ENCODE results near the gene PLEKHO1.

The PLEKHO1 gene

DNA sequence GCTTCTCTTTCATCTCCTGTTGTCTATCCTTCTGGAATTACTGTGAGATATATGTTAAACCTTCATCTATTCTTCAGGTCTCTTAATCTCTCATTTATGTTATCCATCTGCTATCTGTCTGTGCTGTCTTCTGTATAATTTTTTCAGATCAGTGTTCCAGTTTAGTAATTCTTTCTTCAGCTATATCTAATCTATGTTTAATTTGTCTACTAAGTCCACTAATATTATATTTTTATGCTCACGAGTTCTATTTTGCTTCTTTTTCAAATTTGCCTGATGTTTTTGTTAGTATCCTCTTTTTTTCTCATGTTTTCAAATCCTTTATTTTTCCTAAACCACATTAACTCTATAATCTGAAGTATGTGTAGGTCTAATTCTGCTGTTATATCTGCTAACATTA is 34.6 kb upstream of the PLEKHO1 start:
- H4K20me1 ChIP-seq (ENCODE audit: control insufficient read depth, insufficient read depth, low read depth, low read length) = no peaks in the 10 kb centered on the region
- H3K9me3 ChIP-seq (ENCODE audit: control insufficient read depth, insufficient read depth, low read length) = peaks cover 6% of the 10 kb centered on the region; the same call in 1 of the 2 replicates
- H3K4me3 ChIP-seq (ENCODE audit: low read length) = no peak overlapping the region
- no peaks in the 10 kb centered on the region for H3K9me2 ChIP-seq (replicated peaks; ENCODE audit: control insufficient read depth, low read length)
- peaks cover 12% of the 10 kb centered on the region for H3K36me3 ChIP-seq (ENCODE audit: control insufficient read depth, low read length)
- TF ChIP-seq, protein P1, sequence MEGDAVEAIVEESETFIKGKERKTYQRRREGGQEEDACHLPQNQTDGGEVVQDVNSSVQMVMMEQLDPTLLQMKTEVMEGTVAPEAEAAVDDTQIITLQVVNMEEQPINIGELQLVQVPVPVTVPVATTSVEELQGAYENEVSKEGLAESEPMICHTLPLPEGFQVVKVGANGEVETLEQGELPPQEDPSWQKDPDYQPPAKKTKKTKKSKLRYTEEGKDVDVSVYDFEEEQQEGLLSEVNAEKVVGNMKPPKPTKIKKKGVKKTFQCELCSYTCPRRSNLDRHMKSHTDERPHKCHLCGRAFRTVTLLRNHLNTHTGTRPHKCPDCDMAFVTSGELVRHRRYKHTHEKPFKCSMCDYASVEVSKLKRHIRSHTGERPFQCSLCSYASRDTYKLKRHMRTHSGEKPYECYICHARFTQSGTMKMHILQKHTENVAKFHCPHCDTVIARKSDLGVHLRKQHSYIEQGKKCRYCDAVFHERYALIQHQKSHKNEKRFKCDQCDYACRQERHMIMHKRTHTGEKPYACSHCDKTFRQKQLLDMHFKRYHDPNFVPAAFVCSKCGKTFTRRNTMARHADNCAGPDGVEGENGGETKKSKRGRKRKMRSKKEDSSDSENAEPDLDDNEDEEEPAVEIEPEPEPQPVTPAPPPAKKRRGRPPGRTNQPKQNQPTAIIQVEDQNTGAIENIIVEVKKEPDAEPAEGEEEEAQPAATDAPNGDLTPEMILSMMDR (IDR thresholded peaks at IDR 0.05; ENCODE audit: low read depth, low read length, poor library complexity, severe bottlenecking) = no peak
- TF ChIP-seq EZH2phosphoT487 (IDR thresholded peaks at IDR 0.05; ENCODE audit: borderline replicate concordance, low read length) = no peak
- H3K4me1 ChIP-seq (ENCODE audit: control insufficient read depth, low read length) = peaks cover 8% of the 10 kb centered on the region
- no peak overlapping the region for H3K4me2 ChIP-seq (ENCODE audit: low read length)
- no peak overlapping the region for H3K27ac ChIP-seq (ENCODE audit: low read depth, low read length)
- no peaks in the 10 kb centered on the region for H3K27me3 ChIP-seq (ENCODE audit: control insufficient read depth, low read length)
- no peaks in the 10 kb centered on the region for H3K79me2 ChIP-seq (ENCODE audit: control insufficient read depth, low read length)
- peaks cover 4% of the 10 kb centered on the region; the same call in 1 of the 2 replicates for H3F3A ChIP-seq (ENCODE audit: control insufficient read depth, insufficient read depth)

DNA sequence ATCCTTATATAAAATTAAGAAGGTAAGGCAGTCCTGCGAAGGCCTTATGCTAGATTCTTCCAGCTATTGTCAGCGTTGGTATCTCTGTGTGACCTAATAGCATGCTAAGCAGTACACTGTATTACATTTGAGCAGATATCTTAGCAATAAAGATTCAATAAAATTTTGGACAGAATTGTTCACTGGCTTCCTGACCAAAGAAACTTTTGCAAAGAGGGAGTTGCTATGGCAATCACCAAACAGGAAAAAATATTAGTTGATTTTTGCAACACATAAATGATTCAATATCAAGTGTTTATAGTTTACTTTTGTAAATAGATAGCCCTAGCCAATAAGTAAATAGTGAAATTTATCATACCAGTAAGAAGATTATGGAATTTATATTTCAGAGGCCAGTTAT is 31.0 kb upstream of the PLEKHO1 start:
- H3K9me2 ChIP-seq (replicated peaks; ENCODE audit: control insufficient read depth, low read length) = no peaks in the 10 kb centered on the region
- 0 out of 2 replicates have a peak, but pooled peaks cover 4% of the 10 kb centered on the region for H3K4me1 ChIP-seq (ENCODE audit: control insufficient read depth, low read length)
- no peaks in the 10 kb centered on the region for H4K20me1 ChIP-seq (ENCODE audit: control insufficient read depth, insufficient read depth, low read depth, low read length)
- no peak overlapping the region for H3K4me3 ChIP-seq (ENCODE audit: low read length)
- H3K79me2 ChIP-seq (ENCODE audit: control insufficient read depth, low read length) = no peaks in the 10 kb centered on the region
- H3F3A ChIP-seq (ENCODE audit: control insufficient read depth, insufficient read depth) = no peaks in the 10 kb centered on the region; the same call in 1 of the 2 replicates
- no peak overlapping the region for H3K4me2 ChIP-seq (ENCODE audit: low read length)
- H3K36me3 ChIP-seq (ENCODE audit: control insufficient read depth, low read length) = 0 out of 2 replicates have a peak, but pooled peaks cover 3% of the 10 kb centered on the region
- peaks cover 6% of the 10 kb centered on the region; the same call in 1 of the 2 replicates for H3K9me3 ChIP-seq (ENCODE audit: control insufficient read depth, insufficient read depth, low read length)
- no peaks in the 10 kb centered on the region for H3K27me3 ChIP-seq (ENCODE audit: control insufficient read depth, low read length)
- TF ChIP-seq EZH2phosphoT487 (IDR thresholded peaks at IDR 0.05; ENCODE audit: borderline replicate concordance, low read length) = no peak
- TF ChIP-seq, protein P1 (IDR thresholded peaks at IDR 0.05; ENCODE audit: low read depth, low read length, poor library complexity, severe bottlenecking) = no peak
- no peak overlapping the region for H3K27ac ChIP-seq (ENCODE audit: low read depth, low read length)

DNA sequence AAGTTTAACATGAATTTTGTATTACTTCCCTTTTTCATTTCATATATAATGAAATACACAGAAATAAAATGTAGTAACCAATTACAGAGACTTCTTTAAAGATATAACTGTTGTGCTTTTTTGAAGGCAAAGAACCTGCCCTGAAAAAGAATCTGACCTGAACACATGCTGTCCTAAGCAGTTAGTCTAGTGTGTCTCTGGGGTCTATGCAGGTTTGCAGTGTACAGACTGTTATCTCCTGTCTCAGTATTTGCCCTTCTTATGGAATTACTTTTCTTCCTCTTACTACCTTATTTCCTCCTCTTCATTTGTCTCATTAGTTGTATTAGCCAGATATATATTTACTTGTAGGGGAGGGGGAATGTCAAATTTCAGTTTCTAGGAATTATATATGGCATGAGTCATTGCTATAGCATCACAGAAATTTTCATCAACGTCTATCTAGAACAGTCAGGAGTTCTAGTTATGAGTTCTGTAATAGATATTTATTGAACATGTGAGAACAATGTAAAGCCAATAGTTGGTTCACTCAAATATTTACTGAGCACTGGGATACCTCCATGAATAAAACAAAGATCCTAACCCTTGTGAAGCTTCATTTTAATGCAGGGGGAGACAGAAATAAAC is 28.4 kb upstream of the PLEKHO1 start:
- Histone ChIP-seq H3K4me2 (ENCODE audit: low read length) (no peak overlapping the region), H3K27ac (ENCODE audit: low read depth, low read length) (no peak overlapping the region), H3K4me3 (ENCODE audit: low read length) (no peak overlapping the region), H3K27me3 (ENCODE audit: control insufficient read depth, low read length) (no peaks in the 10 kb centered on the region), H3K79me2 (ENCODE audit: control insufficient read depth, low read length) (no peaks in the 10 kb centered on the region), H3K9me2 (replicated peaks; ENCODE audit: control insufficient read depth, low read length) (no peaks in the 10 kb centered on the region), H3K9me3 (ENCODE audit: control insufficient read depth, insufficient read depth, low read length) (no peaks in the 10 kb centered on the region), H3K4me1 (ENCODE audit: control insufficient read depth, low read length) (0 out of 2 replicates have a peak, but pooled peaks cover 4% of the 10 kb centered on the region), H3K36me3 (ENCODE audit: control insufficient read depth, low read length) (no peaks in the 10 kb centered on the region), H3F3A (ENCODE audit: control insufficient read depth, insufficient read depth) (no peaks in the 10 kb centered on the region; the same call in 1 of the 2 replicates), H4K20me1 (ENCODE audit: control insufficient read depth, insufficient read depth, low read depth, low read length) (no peaks in the 10 kb centered on the region)
- no peak for TF ChIP-seq EZH2phosphoT487 (IDR thresholded peaks at IDR 0.05; ENCODE audit: borderline replicate concordance, low read length)
- TF ChIP-seq, protein P1 (IDR thresholded peaks at IDR 0.05; ENCODE audit: low read depth, low read length, poor library complexity, severe bottlenecking) = no peak
